IMR-90 (cell line): ENCODE measurements around the gene MCTP1. TPM values are rescaled to one million over a fixed set of nuclear protein-coding genes. Genes with fewer than 3 reads are reported as not detected.

ENCODE experiments used
- ATAC-seq: fragments of 200-7000 bp; cut with Tn5 transposase; 2 replicates; pipeline ENCODE4 v1.9.1; 2020; ENCODE audit warnings: low read depth, mild to moderate bottlenecking, moderate library complexity
- BruUV-seq: library from RNA; stranded (reverse); fragments of 400-500 nt; replicated peaks from 2 replicates; lab custom pipeline; 2021; lab: Mats Ljungman, UMichigan
- CTCF ChIA-PET: fragments of 300-600 bp; formaldehyde crosslinking; extraction: SDS; loops from one replicate; lab custom pipeline; 2021; ENCODE audit warnings: antibody characterized with exemption; lab: Yijun Ruan, JAX
- POLR2A ChIA-PET: fragments of 300-600 bp; sonication (Branson Sonifier 250); formaldehyde crosslinking; loops from one replicate; lab custom pipeline; 2022; ENCODE audit warnings: antibody characterized with exemption; ENCODE audit not compliant: unreplicated experiment; lab: Charles Lee
- DNase-seq: peaks from one replicate; pipeline ENCODE4 v3.0.0; 2013
- H2AFZ ChIP-seq: replicated peaks from 2 replicates; pipeline ENCODE3; 2013; ENCODE audit warnings: low read length, mild to moderate bottlenecking; ENCODE audit not compliant: poor library complexity
- H2AK5ac ChIP-seq: 2 replicates; pipeline ENCODE4 v1.6.1; 2013; ENCODE audit warnings: low read depth, low read length, inconsistent platforms
- H2AK9ac ChIP-seq: replicated peaks from 2 replicates; pipeline ENCODE3; 2013; ENCODE audit warnings: mild to moderate bottlenecking, low read depth, low read length, moderate library complexity; ENCODE audit not compliant: poor library complexity
- H2BK120ac ChIP-seq: 2 replicates; pipeline ENCODE4 v1.6.1; 2013; ENCODE audit warnings: low read depth, low read length, inconsistent platforms
- H2BK15ac ChIP-seq: 3 replicates; pipeline ENCODE4 v1.6.1; 2013; ENCODE audit warnings: low read depth, low read length, inconsistent platforms
- H2BK20ac ChIP-seq: 2 replicates; pipeline ENCODE4 v1.6.1; 2013; ENCODE audit warnings: low read depth, mild to moderate bottlenecking, inconsistent platforms, low read length, moderate library complexity
- H2BK5ac ChIP-seq: 2 replicates; pipeline ENCODE4 v1.6.1; 2013; ENCODE audit warnings: mild to moderate bottlenecking, low read depth, low read length, inconsistent platforms; ENCODE audit not compliant: poor library complexity, severe bottlenecking
- H3K14ac ChIP-seq: replicated peaks from 2 replicates; pipeline ENCODE4 v1.6.1; 2013; ENCODE audit warnings: low read depth, low read length, inconsistent platforms
- H3K18ac ChIP-seq: 2 replicates; pipeline ENCODE4 v1.6.1; 2013; ENCODE audit warnings: low read depth, low read length, control low read depth
- H3K23ac ChIP-seq: 2 replicates; pipeline ENCODE4 v1.6.1; 2013; ENCODE audit warnings: low read depth, low read length, inconsistent platforms
- H3K27ac ChIP-seq: 2 replicates; pipeline ENCODE4 v1.5.1; 2013; ENCODE audit warnings: mild to moderate bottlenecking, control low read depth, low read length; ENCODE audit not compliant: insufficient read depth
- H3K27me3 ChIP-seq: 2 replicates; pipeline ENCODE4 v1.6.1; 2013; ENCODE audit warnings: low read length; ENCODE audit not compliant: control insufficient read depth, insufficient read depth
- H3K36me3 ChIP-seq: 2 replicates; pipeline ENCODE4 v1.6.1; 2013; ENCODE audit warnings: low read length, mixed read lengths; ENCODE audit not compliant: control insufficient read depth, insufficient read depth
- H3K4ac ChIP-seq: 2 replicates; pipeline ENCODE4 v1.6.1; 2013; ENCODE audit warnings: low read depth, low read length, inconsistent platforms
- H3K4me1 ChIP-seq: 2 replicates; pipeline ENCODE4 v1.6.1; 2013; ENCODE audit warnings: low read length, mixed read lengths; ENCODE audit not compliant: control insufficient read depth, insufficient read depth
- H3K4me2 ChIP-seq: 2 replicates; pipeline ENCODE4 v1.6.1; 2013; ENCODE audit warnings: low read depth, mild to moderate bottlenecking, control low read depth, low read length, moderate library complexity
- H3K4me3 ChIP-seq: 2 replicates; pipeline ENCODE4 v1.5.1; 2013; ENCODE audit warnings: low read depth, mild to moderate bottlenecking, control low read depth, low read length, moderate library complexity; ENCODE audit not compliant: insufficient read depth
- H3K56ac ChIP-seq: 2 replicates; pipeline ENCODE4 v1.6.1; 2013; ENCODE audit warnings: low read length, inconsistent platforms; ENCODE audit not compliant: insufficient read depth; ENCODE audit errors: extremely low read depth
- H3K79me1 ChIP-seq, 2 experiments: 2 replicates each; pipeline ENCODE4 v1.6.1; 2013; ENCODE audit warnings: low read length in 2 of 2, inconsistent platforms in 1 of 2, low read depth in 1 of 2
- H3K9ac ChIP-seq: 2 replicates; pipeline ENCODE4 v1.6.1; 2013; ENCODE audit warnings: low read depth, low read length, control low read depth
- H3K9me1 ChIP-seq: 2 replicates; pipeline ENCODE4 v1.6.1; 2013; ENCODE audit warnings: low read length, inconsistent platforms; ENCODE audit not compliant: insufficient read depth
- H3K9me3 ChIP-seq: 2 replicates; pipeline ENCODE4 v1.6.1; 2013; ENCODE audit warnings: low read length; ENCODE audit not compliant: control insufficient read depth, insufficient read depth
- H4K20me1 ChIP-seq: 2 replicates; pipeline ENCODE4 v1.6.1; 2013; ENCODE audit warnings: low read length, inconsistent platforms; ENCODE audit not compliant: insufficient read depth
- H4K5ac ChIP-seq: 2 replicates; pipeline ENCODE4 v1.6.1; 2013; ENCODE audit warnings: mild to moderate bottlenecking, low read depth, low read length, control low read depth
- H4K8ac ChIP-seq, 2 experiments: 2 replicates each; pipeline ENCODE4 v1.6.1; 2013; ENCODE audit warnings: low read depth in 2 of 2, low read length in 2 of 2, control low read depth in 1 of 2, inconsistent platforms in 1 of 2
- H4K91ac ChIP-seq: 2 replicates; pipeline ENCODE4 v1.6.1; 2013; ENCODE audit warnings: low read depth, low read length, inconsistent platforms; ENCODE audit not compliant: insufficient read depth
- BHLHE40 ChIP-seq: fragments of 150-350 bp; IDR thresholded peaks from 2 replicates; pipeline ENCODE4 v1.6.1; 2016; ENCODE audit warnings: mild to moderate bottlenecking, low read depth, low read length
- CEBPB ChIP-seq: IDR thresholded peaks from 2 replicates; pipeline ENCODE4 v1.6.1; 2012; ENCODE audit warnings: low read depth, low read length, improper control_type of control experiment
- CHD1 ChIP-seq: IDR thresholded peaks from 2 replicates; pipeline ENCODE4 v1.6.1; 2012; ENCODE audit warnings: low read depth, low read length, improper control_type of control experiment
- FOS ChIP-seq: fragments of 150-350 bp; IDR thresholded peaks from 2 replicates; pipeline ENCODE4 v1.6.1; 2016; ENCODE audit warnings: low read depth, low read length
- MAZ ChIP-seq: IDR thresholded peaks from 2 replicates; pipeline ENCODE4 v1.6.1; 2012; ENCODE audit warnings: low read depth, mild to moderate bottlenecking, low read length, improper control_type of control experiment, moderate library complexity, borderline replicate concordance
- MXI1 ChIP-seq: IDR thresholded peaks from 2 replicates; pipeline ENCODE4 v1.6.1; 2012; ENCODE audit warnings: low read depth, mild to moderate bottlenecking, low read length, moderate library complexity, borderline replicate concordance
- NFE2L2 ChIP-seq: fragments of 150-350 bp; IDR thresholded peaks from 2 replicates; pipeline ENCODE4 v1.6.1; 2016; ENCODE audit warnings: low read depth, mild to moderate bottlenecking, low read length
- RAD21 ChIP-seq: IDR thresholded peaks from 2 replicates; pipeline ENCODE4 v1.6.1; 2012; ENCODE audit warnings: low read length, improper control_type of control experiment
- RCOR1 ChIP-seq: IDR thresholded peaks from 2 replicates; pipeline ENCODE4 v1.6.1; 2012; ENCODE audit warnings: mild to moderate bottlenecking, low read length, improper control_type of control experiment; ENCODE audit not compliant: insufficient replicate concordance
- SMC3 ChIP-seq: fragments of 150-350 bp; IDR thresholded peaks from 2 replicates; pipeline ENCODE4 v1.6.1; 2016; ENCODE audit warnings: low read depth, mild to moderate bottlenecking, antibody characterized with exemption, low read length, moderate library complexity
- WGBS, 2 experiments: methylation state at CpG; one replicate each; pipeline versions ENCODE4 v1.1.5 to v1.1.7; 2013; ENCODE audit warnings: missing lambda C conversion rate in 2 of 2; ENCODE audit not compliant: insufficient read length in 1 of 2; ENCODE audit errors: extremely low coverage in 2 of 2; 5-methylcytosine and 5-hydroxymethylcytosine counted together
- dilution Hi-C: fragments of 300-500 bp; cut with HindIII; formaldehyde crosslinking; loops from one replicate; pipeline ENCODE4 v1.14.3; 2018; ENCODE audit warnings: low sequenced_read_pairs; ENCODE audit not compliant: unreplicated experiment
- in situ Hi-C: fragments of 300-500 bp; cut with MboI; formaldehyde crosslinking; loops from 3 replicates; pipeline ENCODE4 v1.14.3; 2019; ENCODE audit warnings: low sequenced_read_pairs, inconsistent platforms, mixed read lengths
- intact Hi-C: fragments of 100-400 bp; cut with micrococcal nuclease; formaldehyde crosslinking; loops from 2 replicates; pipeline ENCODE4 v1.10.0; 2022
- polyA plus RNA-seq, 3 experiments: library from polyadenylated mRNA; depleted of rRNA; stranded (reverse); fragments of >200 nt; gene quantifications; 2 replicates each; pipeline ENCODE4 v1.2.3, GENCODE V29; 2012; ENCODE audit warnings: low replicate concordance in 1 of 3
- total RNA-seq: library from RNA; depleted of rRNA; stranded (reverse); fragments of >200 nt; gene quantifications from 2 replicates; pipeline ENCODE4 v1.2.3, GENCODE V29; 2012
- TF ChIP-seq, protein P1 (sequence below): fragments of 150-350 bp; IDR thresholded peaks from 2 replicates; pipeline ENCODE4 v1.6.1; 2017; ENCODE audit warnings: mild to moderate bottlenecking, antibody characterized with exemption, low read length, low read depth
- TF ChIP-seq, protein P2 (sequence below): conservative IDR thresholded peaks from 2 replicates; pipeline ENCODE4 v1.5.1; 2012; ENCODE audit warnings: mild to moderate bottlenecking, low read depth, low read length, improper control_type of control experiment
- TF ChIP-seq, protein P3 (sequence below): fragments of 150-350 bp; IDR thresholded peaks from 2 replicates; pipeline ENCODE4 v1.6.1; 2016; ENCODE audit warnings: low read depth, mild to moderate bottlenecking, low read length, moderate library complexity, borderline replicate concordance

The MCTP1 gene
- total and polyA plus RNA-seq, 2 of the 4 experiments (the other 2 are of a cell fraction) = 0.21 TPM; not detected in 1

DNA sequence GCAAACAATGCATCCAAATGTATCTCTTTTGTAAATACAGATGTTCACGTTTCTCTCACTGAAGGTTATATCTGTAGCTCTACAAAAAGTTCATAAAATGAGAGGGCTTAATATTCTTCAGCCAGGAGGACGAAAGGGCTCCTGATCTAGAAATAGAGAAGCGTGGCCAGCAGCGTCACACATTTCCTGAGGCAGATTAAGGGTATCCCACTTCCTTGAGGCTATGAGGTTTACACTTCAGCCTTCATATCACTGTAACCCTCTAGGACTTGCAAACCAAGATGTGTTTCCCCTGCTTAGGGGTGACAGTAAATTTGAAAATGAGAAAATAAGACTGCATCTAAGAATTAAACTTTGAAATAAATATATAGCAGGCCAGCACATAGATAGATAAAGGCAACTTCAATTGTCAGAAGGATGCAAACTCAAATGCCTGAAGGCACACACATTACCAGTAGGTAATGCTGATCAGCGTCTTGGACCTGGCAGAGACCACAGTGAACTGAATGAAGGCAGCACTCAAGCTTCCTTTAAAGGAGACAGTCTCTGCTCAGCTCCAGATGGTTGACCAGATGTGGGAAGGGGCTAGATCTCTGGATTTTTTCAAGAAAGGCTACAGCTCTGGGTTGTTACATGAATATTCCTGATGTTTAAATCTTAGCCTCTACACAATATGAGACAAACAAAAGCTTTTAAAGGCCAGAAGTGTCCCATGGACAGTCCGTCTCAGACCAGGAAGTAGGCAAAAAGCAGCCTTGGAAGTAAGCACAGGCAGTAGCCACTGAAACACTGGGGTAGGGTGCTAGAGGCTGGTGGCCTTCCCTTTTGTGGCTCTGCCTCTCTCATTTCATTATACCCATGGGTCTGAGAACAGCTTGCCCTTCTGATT, 197.7 kb downstream of the MCTP1 start:
- H2BK15ac ChIP-seq = no peak overlapping the region
- no peak overlapping the region for H3K56ac ChIP-seq
- H3K23ac ChIP-seq = no peak overlapping the region
- ChIA-PET POLR2A (no interaction called here), CTCF (no interaction called here)
- H3K27ac ChIP-seq = no peak overlapping the region
- no CpG with 5 or more reads among the region's 6 CpGs for WGBS, 2 experiments
- no peaks in the 10 kb centered on the region for H3K4me1 ChIP-seq
- no peak overlapping the region for H3K14ac ChIP-seq
- H3K9me1 ChIP-seq = no peaks in the 10 kb centered on the region; the same call in 1 of the 2 replicates
- no TSS peak for BruUV-seq
- H3K79me1 ChIP-seq = no peaks in the 10 kb centered on the region
- in situ Hi-C loops = no loop called here
- dilution Hi-C loops = no loop called here
- H4K8ac ChIP-seq = no peak overlapping the region
- H4K91ac ChIP-seq = no peak overlapping the region
- H2AK9ac ChIP-seq = no peak overlapping the region
- H2BK5ac ChIP-seq = no peak overlapping the region
- no peak overlapping the region for H3K4ac ChIP-seq
- H3K36me3 ChIP-seq = no peaks in the 10 kb centered on the region
- intact Hi-C loops = no loop called here
- H3K4me3 ChIP-seq = no peak overlapping the region
- no peaks in the 10 kb centered on the region for H4K20me1 ChIP-seq
- H3K18ac ChIP-seq = no peak overlapping the region
- H3K4me2 ChIP-seq = no peak overlapping the region
- no peak overlapping the region for H2AK5ac ChIP-seq
- H4K5ac ChIP-seq = no peak overlapping the region
- H2BK120ac ChIP-seq = no peak overlapping the region
- H3K9me3 ChIP-seq = no peaks in the 10 kb centered on the region
- TF ChIP-seq RAD21 = no peak
- no peak for TF ChIP-seq SMC3
- no peak for TF ChIP-seq CEBPB
- no peak for TF ChIP-seq NFE2L2
- no peak for TF ChIP-seq MXI1
- no peak for TF ChIP-seq RCOR1
- TF ChIP-seq, protein P1, sequence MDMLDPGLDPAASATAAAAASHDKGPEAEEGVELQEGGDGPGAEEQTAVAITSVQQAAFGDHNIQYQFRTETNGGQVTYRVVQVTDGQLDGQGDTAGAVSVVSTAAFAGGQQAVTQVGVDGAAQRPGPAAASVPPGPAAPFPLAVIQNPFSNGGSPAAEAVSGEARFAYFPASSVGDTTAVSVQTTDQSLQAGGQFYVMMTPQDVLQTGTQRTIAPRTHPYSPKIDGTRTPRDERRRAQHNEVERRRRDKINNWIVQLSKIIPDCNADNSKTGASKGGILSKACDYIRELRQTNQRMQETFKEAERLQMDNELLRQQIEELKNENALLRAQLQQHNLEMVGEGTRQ = no peak
- no peak for TF ChIP-seq FOS
- TF ChIP-seq MAZ = no peak
- TF ChIP-seq, protein P2, sequence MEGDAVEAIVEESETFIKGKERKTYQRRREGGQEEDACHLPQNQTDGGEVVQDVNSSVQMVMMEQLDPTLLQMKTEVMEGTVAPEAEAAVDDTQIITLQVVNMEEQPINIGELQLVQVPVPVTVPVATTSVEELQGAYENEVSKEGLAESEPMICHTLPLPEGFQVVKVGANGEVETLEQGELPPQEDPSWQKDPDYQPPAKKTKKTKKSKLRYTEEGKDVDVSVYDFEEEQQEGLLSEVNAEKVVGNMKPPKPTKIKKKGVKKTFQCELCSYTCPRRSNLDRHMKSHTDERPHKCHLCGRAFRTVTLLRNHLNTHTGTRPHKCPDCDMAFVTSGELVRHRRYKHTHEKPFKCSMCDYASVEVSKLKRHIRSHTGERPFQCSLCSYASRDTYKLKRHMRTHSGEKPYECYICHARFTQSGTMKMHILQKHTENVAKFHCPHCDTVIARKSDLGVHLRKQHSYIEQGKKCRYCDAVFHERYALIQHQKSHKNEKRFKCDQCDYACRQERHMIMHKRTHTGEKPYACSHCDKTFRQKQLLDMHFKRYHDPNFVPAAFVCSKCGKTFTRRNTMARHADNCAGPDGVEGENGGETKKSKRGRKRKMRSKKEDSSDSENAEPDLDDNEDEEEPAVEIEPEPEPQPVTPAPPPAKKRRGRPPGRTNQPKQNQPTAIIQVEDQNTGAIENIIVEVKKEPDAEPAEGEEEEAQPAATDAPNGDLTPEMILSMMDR = no peak
- no peak for TF ChIP-seq CHD1
- TF ChIP-seq, protein P3, sequence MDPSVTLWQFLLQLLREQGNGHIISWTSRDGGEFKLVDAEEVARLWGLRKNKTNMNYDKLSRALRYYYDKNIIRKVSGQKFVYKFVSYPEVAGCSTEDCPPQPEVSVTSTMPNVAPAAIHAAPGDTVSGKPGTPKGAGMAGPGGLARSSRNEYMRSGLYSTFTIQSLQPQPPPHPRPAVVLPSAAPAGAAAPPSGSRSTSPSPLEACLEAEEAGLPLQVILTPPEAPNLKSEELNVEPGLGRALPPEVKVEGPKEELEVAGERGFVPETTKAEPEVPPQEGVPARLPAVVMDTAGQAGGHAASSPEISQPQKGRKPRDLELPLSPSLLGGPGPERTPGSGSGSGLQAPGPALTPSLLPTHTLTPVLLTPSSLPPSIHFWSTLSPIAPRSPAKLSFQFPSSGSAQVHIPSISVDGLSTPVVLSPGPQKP = no peak
- TF ChIP-seq BHLHE40 = no peak
- no peak overlapping the region for H2AFZ ChIP-seq
- DNase-seq (no peak), ATAC-seq (no peak)
- H3K9ac ChIP-seq = no peak overlapping the region
- H3K27me3 ChIP-seq = no peaks in the 10 kb centered on the region
- H2BK20ac ChIP-seq = no peak overlapping the region
